HG02678 (cell line): Measurements from ENCODE around the gene MYOM1.

ENCODE experiments used
- ATAC-seq: cut with Tn5 transposase; IDR thresholded peaks from one replicate; pipeline ENCODE4 v1.9.1; 2021; ENCODE audit warnings: mild to moderate bottlenecking, moderate library complexity; ENCODE audit not compliant: unreplicated experiment

The MYOM1 gene

DNA sequence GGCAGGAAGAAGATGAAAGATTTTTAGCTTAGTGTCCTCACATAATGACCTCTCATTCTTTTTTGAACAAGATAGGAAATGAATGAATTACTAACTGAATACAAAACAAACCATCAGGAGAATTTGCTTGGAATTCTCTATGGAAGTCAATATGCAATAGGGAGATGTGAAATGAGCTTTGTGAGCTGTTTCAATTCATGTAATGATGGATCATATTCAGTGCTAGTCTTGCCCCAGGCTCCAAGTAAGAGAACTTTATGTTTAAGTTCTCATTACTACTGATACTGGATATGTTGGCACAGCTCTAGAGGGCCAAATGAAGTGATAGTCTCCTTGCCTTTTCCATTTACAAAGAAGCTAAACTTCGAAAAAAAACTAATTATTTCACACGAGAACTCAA, 29.2 kb downstream of the MYOM1 start:
- no peak for ATAC-seq

DNA sequence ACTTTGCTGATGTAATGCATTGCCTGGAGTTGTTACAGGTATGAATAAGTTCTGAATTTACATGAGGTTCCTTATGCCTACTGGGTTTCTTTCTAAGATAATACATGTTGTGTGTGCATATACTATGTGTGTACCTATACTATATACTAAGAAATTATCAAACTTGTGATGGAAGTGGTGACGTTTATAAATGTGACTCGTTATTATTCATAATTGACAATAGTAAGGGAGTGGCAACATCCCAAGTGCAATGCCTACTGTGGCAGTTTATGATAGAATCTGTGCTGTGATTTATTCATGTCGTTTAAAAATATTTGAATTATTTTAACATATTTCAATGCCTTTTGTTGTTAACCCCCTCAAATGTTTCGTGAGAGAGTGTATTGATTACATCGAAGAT, 29.9 kb downstream of the MYOM1 start:
- no peak for ATAC-seq

DNA sequence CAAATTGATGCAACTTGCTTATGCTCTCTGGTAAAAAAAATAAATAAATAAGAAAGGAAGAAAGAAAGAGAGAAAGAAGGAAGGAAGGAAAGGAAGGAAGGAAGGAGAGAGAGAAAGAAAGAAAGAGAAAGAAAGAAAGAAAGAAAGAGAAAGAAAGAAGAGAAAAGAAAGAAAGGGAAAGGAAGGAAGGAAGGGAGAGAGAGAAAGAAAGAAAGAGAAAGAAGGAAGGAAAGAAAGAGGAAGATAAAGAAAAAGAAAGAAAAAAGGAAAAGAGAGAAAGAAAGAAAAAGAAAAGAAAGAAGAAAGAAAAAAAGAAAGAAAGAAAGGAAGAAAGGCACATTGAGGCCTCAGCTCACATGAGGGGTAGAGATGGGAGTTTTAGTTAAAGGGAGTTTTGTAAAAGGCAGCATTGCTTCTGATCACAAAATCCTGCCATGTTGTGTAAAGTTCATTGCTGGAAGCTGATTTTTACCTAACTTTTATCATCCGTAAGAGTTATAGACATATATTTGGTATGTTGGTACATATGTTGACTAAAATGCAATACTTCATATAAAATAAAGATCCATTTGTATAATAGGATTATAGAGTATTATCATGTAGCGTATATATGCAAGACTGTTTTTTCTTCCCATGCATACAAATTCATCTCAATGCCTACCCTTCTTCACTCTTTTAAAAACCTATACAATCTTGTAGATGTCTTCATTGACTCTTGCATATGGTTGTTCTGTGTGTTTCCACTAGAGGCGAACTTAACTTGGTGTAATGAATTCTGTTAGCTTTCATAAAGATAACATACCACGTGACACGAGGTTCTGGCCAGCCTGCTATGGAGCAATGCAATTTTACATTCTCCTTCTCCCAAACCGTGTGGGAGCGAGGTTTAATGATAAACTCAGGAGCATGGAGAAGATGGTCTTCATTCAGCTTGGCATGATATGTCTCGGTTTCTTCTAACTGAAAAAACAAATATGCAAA, 32.8 kb downstream of the MYOM1 start:
- no peak for ATAC-seq

DNA sequence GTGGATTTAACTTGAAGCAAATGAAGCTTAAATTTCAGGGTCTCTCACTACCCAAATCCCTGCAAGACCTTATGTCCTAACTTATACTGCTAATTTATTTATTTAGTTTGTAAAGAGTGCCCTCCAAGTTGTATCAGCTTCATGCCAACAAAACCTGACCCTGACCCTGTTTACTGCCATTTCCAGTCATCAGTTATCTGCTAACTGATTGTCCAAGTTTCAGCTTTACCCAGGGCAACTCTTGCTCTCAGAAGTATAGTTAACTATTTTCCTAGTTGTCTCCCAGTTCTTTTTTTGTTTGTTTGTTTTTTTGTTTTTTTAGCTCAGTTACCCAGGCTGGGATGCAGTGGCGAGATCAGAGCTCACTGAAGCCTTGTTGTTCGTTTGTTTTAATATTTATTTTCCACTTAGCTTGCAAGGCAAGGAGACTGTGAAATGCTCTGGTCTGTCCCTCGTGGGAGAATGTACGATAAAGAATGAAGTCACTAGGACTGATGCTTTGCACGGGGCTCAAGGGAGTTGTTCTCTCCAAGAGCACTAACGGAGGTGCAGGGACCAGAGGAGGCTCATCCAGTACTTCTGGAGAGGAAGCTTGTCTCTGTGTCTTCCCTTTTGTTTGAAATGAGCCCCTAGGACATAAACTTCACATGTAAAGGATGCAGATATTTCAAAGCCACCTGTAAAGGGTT, 35.3 kb downstream of the MYOM1 start:
- ATAC-seq: no peak

DNA sequence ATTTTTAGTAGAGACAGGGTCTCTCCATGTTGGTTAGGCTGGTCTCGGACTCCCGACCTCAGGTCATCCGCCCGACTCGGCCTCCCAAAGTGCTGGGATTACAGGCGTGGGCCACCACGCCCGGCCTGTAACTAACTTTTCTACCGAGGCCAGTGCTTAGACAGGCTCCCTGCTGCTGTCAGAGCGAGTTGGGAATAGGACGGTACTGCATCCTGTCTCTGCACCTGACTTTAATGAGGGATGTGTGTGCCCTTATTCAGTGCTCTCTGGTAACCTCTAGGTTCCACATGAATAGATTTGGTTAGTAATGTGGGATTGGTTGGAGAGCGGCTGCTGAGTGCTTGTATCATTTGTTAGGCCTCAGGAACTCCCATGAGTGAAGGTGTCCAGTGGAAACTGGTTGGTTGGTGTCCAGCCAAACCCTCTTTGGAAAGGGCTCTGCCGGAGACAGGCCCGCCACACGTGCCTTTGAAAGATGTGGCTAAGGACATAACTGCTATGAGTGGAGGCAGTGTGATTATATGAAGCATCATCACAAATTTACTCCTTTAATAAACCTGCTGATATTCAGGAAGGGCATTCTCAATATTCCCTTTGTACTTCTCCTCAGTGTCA, 36.6 kb downstream of the MYOM1 start:
- ATAC-seq: no peak

DNA sequence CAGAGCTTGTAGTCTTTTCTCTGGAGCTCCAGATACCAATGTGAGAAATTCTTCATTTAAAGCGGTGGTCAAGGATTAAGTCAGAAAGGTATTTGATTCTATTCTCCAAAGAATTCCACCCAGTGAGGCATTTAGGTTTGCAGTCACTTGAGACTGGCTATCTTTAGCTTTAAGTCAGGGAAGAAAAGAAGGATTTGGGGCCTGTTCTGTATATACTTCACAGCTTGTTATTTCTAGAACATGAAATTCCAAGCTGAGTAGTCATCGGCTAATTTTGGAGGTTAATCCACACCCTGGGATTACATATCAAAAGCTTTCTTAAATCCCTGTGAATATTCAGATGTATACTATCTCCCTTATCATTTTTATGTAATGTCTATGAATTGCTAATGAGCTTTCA, 39.4 kb downstream of the MYOM1 start:
- ATAC-seq: no peak

DNA sequence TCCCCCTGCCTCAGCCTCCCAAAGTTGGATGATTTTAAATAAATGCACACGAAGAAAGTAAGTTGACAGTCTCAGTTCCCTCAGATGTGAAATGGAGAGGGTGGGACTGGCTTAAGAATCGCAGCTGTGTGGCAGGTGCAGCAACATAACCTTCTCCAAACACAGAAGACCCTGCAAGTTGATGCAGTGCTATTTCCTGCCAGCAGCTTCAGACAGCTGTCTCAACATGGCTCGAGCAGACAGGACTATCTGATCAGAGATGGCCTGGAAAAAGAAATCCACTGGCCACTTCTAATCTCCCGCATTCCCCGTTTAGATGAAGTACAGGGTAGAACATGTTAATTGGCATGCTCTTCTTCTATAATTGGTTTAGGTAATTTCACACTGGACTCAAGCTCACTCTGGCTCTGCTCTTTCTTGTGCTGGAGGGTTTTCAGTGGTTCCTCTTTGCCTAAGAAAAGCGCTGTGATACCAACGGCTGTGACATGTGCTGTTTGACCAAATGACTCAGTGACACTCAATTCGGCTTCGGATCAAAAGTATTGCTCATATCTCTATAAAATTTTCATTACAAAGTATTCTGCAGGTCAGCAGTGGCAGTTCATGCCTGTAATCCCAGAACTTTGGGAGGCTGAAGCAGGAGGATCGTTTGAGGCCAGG, 40.2 kb downstream of the MYOM1 start:
- peak; percentile 62 for ATAC-seq

DNA sequence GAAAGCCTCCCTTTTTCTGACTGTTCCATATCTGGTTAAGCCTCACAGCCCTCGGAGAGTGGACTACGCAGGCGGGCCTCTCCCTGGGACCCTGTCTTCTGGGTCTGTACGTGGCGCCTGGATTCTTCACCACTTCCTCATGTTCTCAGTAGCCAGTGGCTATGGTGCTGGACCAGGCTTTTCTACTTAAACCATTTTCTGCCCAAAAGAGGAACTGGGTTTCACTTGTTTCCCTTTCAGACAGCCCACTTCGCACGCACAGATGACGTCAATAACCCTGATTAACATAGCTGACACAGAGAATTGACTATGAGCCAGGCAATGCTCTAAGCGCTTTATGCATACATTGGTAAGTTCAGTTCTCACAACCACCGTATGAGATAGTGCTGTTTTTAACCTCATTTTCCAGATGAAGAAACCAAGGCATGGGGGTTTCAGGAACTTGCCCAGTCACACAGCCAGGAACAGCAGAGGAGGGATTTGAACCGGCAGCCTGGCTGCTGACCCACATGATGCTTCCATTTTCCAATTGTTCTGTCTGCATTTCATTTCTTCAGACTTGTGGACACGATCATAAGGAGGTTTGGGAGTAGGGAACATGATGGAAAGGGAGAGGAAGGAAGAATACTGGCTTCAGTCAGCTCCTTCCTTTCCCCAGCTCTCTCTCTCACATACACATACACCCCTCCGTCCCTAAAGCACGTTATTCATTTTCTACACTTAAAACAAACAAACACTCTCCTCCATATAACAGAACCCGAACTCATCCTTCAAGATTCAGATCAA, 41.7 kb downstream of the MYOM1 start:
- peak; percentile 77 for ATAC-seq

DNA sequence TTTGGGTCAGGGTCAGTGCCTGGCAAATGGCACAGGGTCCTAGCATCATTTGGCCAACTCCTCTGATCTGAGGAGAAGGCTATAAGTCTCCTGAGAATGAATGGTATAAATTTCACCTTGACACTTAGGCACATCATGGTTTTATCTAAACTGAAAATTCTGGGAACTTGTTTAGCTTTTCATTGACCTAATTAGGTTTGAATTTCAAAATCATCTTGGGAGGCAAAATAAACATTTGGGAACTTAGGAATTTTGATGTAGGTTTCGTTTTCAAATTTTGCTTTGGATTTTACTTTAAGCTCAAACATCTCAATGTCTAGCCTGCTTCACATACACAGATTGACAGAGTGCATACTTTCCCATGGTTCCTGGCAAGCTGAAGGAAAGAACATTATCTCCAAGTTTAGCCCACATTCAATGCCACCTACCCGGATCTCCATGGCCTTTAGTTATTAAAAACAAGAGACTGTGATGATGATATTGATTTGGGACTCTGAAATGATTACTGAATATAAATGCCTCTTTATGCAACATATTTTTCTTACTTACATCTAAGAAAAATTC, 44.5 kb downstream of the MYOM1 start:
- ATAC-seq: no peak

DNA sequence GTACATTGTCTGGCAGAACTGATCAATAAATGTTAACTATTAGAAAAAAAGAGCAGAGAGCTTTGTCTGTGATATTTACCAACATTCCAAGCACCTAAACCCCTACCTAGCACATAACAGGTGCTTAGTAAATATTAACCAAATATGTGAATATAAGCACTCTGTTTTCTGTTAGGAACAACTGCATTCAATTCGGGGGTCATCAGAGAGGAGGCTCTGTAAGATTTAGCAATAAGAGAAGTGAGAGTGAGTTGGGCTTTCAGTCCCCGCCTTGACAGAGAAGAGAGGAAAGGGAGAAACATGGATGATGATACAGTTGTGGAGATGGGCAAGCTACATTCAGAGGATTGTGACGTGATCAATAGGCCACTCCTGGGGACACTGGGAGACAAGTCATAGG, 47.7 kb downstream of the MYOM1 start:
- ATAC-seq: no peak

DNA sequence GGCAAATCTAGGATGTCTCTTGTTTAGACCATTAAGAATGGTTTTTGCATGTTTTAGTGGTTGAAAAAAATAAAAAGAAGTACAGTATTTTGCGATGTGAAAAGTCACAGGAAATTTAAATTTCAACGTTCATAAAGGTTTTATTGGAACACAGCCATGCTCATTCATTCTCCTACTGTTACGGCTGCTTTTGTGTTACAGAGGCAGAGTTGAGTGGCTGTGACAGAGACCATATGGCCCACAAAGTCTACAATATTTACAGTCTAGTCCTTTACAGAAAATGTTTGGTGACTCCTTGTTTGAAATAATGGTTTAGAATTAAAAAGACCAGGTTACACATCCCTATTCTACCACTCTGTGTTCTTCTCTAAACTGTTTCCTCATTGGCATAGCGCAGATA, 48.1 kb downstream of the MYOM1 start:
- no peak for ATAC-seq

DNA sequence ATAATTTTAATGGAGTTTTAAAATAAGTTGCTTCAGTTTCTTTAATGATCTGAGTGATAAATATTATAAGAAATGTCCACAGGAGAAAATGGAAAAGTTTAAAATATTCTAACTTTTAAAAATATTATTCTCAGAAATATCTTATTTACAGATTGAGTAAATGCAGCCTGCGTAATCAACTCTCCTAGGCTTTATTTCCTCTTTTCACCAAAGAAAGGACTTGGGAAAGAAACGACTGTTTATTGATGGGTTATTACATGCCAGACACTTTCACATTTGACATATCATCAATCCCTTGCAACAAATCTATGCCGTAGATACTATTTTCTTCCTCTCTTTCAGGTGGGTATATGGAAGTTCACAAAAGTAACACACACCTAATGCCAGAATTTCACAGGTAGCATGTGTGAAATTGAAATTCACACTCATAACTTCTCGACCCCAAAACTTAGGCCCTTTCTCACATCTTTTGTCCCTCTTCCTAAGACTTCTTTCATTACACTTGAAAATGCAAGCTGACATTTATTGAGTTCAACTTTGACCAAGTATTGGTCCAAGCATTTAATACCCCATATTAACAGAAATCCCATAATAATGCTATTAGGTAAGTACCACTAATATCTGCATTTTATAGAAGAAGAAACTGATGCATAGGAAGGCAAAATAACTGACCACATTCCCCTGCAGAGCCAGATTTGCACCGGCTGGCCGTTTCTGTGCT, 49.2 kb downstream of the MYOM1 start:
- no peak for ATAC-seq

DNA sequence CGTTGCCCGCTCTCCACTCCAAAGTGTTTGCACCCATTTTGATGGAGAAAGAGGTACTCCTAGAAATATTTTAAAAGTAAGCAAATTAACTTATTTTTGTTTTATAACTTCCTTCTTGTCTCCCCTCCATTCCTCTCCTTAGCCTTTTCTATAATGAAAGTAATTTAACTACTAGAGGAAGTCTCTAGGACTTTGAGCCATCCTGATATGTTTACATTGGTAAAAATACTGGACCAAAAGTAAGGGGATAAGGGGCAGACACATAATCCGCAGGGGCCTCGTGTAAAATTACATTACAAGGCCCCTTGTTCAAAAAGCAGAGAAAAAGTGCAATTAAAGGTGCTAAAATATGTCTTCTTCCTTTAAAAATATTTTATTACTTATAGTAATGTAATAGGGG, 55.4 kb downstream of the MYOM1 start:
- no peak for ATAC-seq

DNA sequence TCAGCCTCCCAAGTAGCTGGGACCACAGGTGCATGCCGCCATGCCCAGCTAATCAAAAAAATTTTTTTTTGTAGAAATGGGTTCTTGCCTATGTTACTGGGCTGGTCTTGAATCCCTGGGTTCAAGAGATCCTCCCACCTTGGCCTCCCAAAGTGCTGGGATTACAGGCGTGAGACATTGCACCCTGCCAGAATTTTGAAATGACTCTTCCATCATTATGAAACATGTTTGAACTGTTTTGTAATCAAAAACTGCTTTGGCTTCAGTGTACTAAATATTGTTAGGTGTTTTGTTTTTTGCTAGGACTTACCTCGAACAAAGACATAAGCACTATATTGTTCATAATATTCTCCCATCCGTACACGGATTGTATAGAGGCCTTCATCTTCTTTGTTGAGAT, 55.8 kb downstream of the MYOM1 start:
- ATAC-seq: no peak

DNA sequence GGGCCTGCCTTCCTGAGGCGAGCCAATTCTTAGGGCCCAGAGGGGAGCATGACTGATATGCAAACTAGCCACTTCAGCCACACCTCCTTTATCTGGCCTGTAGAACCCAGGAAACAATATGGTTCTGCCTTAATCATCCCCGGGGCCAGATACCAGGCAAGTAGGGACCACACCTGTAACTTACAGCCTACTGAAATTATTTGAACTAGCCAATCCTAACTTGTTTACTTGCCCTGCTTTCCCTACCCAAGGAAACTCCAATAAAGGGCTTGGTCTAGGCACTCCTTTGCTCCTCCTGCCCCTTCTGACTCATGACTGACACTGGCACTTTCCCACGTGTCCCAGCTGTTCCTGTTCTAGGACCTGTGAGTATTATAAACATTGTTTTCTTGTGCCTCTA, 57.6 kb downstream of the MYOM1 start:
- no peak for ATAC-seq

DNA sequence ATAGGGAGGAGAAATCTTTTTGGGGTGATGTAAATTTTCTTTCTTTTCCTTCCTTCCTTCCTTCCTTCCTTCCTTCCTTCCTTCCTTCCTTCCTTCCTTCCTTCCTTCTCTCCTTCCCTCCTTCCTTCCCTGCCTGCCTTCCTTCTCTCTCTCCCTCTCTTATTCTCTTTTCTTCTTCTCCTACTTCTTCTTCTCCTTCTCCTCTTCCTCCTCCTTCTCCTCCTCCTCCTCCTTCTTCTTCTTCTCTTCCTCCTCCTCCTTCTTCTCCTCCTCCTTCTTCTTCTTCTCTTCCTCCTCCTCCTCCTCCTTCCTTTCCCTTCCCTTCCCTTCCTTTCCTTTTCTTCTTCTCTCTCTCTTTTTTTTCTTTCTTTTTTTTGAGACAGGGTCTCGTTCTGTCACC, 59.9 kb downstream of the MYOM1 start:
- no peak for ATAC-seq

DNA sequence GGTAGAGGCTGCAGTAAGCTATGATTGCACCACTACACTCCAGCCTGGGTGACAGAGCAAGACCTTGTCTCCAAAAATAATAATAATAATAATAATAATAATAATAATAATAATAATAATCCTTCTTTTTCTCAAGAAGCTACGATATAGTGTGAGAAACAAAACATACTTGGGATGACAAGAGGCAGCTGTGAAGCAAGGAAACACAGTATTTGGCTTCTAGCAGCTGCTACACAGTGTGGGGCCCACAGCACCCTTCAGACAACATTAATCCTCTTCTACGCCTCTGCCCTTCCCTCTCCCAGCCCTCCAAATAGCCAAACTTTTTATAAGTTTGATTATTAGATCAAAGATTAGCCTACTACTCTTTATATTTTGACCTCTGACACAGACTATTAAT, 62.2 kb downstream of the MYOM1 start:
- ATAC-seq: no peak

DNA sequence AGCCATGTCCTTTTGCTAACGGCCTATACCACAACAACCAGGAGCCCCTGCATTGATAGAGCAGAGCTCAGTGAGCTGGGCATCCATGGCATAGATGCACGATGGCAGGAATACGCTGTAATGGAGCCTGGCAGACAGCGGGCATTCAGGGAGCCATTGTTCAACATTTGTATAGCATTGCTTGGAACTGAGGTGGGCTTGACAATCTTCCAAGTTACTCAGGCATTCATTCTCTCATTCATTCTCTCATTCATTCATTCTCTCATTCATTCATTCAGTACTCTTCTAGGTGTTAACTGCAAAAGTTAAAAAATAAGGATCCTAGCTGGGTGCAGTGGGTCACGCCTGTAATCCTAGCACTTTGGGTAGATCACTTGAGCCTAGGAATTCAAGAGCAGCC, 62.7 kb downstream of the MYOM1 start:
- ATAC-seq: no peak

DNA sequence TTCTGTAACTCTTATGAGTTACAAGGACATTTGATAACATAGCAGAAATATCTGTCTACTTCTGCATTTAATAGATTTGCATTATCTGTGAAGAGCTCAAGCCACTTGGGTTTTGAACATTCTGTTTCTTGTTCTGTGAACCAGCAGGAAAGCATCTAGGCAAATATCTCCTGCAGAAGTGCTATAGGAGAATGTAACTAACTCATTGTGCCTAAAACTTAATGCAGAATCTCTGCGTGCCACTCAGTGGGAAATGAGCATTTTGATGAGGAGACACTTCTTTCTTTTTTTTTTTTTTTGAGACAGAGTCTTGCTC, 63.5 kb downstream of the MYOM1 start:
- ATAC-seq: no peak

DNA sequence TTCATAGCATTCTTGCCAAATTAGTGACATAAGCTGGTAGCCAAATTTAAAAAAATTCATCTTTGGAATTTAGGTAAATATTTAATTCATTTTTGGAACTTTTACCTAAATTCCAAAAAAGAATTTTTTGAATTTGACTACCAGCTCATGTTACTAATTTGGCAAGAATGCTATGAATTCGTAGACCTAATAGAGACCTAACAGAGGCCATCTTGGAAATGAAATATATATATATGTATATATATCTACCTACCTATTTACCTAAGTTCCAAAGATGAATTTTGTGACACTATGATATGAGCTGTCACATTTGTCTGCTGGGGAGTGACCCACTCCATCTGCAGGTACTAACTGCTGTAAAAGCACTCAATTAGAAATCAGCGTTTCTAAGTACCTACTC, 65.6 kb downstream of the MYOM1 start:
- no peak for ATAC-seq
